K562 treated with DMSO at 1 percent for 12 hours (cell line): ENCODE measurements around the gene KCNA2. TPM values are rescaled to one million over a fixed set of nuclear protein-coding genes. Genes with fewer than 3 reads are reported as not detected.

Experiments used
- total RNA-seq: library from RNA; unstranded; fragments of 300-600 nt; gene quantifications from 2 replicates; pipeline ENCODE4 v1.2.3, GENCODE V29; 2022; ENCODE audit not compliant: insufficient read depth

Gene KCNA2
- not detected in 2 replicates for total RNA-seq

DNA sequence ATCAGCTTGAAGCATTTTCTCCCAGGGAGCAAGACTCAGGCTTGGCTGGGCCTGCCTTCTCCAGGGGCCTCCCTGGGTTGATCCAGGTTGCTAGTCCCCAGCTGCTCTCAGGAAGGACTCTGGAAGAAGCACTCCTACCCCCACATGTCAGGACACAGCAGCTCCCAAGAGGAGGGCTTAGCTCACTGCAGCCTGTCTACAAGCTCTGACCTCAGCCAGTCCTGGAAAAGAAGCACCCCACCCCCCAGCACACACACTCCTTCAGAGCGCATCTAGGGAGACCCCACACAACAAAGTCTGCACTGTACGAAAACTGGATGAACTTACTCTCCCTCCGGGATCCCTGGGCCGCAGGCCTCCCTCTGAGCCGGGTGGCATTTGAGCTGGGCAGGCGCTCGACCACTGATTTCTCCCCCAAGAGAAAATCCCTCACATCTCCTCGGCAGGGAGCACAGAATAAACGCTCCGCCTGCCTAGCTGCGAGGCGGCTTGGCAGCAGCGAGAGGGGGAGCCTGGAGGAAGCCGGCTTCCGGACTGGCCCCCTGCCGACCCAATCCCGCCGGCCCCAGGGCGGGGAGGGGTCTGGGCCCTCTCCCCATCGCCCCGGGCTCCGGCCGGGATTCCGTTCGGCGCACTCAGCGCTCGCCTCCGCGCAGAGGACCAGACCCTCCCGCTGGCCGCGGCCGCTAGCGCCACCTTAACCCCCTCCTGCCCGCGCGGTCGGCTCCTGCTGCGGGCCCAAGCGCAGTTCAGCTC is at the start of gene KCNA2:
Gene KCNA2 (minus strand): TSS at position 458 of the 756 bp plus-strand sequence. CDS start 1,576 bp downstream, outside the sequence.

Other genes with a start within 250 kb of the KCNA2 start
- gene SLC16A4, start 215.3 kb downstream of the KCNA2 start, total RNA-seq: 0.26 and 0.45 TPM in 2 replicates
- 394 and 463 TPM in 2 replicates for gene LAMTOR5, start 198.7 kb downstream of the KCNA2 start, total RNA-seq
- gene PROK1, start 155.2 kb downstream of the KCNA2 start, total RNA-seq: not detected in 2 replicates
- not detected in 2 replicates for gene KCNA10, start 87.2 kb downstream of the KCNA2 start, total RNA-seq
- gene KCNA3, start 68.6 kb upstream of the KCNA2 start, total RNA-seq: not detected in 2 replicates